NCI-H524 treated with DMSO at 0.1 percent for 48 hours (cell line): ENCODE measurements around the gene C4A.
"Not testable (repeated sequence)": the region's sequence is repeated elsewhere in the genome, so short reads cannot be mapped to it uniquely, and the experiment has no call there.

Experiments used
- DNase-seq: peaks from one replicate; lab custom pipeline; 2025; lab: John Stamatoyannopoulos, UW

Gene C4A

DNA sequence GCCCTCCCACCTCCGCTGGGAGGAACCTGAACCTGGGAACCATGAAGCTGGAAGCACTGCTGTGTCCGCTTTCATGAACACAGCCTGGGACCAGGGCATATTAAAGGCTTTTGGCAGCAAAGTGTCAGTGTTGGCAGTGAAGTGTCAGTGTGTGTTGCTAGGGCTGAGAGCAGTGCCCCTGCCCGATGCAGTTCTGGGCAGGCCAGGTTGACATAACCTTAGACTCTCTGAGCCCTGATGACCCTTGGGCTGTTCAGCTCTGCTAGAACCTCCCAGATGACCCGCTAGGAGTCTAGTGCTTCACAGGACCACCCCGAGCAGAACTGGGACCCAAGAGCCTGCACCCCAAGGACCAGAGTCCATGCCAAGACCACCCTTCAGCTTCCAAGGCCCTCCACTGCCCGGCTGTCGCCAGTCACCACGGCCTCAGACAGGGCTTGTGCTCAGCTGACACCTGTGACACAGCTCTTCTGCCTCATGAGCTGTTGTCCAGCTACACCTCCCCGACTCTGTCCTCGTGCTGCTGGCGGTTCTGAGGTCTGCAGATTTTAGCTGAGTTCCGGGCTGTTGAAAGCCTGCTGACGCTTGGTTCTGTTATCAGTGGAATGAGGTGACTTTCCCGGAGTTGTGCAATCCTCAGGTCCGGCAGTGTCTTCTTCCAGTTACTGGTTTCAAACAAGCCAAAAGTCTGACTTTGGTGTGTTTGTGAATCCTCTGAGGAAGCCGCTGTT lies 53.6 kb downstream of the C4A start:
- DNase-seq: not testable (repeated sequence)

DNA sequence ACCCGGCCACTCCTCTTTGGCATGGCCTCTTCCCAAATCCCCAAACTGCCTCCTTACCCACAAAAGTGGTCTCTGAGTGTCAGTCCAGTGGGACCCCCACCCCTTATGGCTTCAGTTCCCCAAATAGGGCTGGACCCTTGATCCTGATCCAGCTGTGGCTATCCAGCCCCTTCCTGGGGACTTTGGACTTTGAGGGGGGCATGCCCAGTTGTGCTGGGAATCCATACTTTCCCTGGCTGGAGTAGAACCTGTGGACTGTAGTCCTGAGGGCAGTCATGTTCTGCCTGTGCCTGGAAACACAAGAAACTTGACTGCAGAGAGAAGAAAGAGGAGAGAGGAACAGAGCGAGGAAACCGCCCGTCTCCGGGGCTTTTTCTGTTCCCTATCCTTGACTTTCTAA lies 55.3 kb downstream of the C4A start:
- DNase-seq: not testable (repeated sequence)

DNA sequence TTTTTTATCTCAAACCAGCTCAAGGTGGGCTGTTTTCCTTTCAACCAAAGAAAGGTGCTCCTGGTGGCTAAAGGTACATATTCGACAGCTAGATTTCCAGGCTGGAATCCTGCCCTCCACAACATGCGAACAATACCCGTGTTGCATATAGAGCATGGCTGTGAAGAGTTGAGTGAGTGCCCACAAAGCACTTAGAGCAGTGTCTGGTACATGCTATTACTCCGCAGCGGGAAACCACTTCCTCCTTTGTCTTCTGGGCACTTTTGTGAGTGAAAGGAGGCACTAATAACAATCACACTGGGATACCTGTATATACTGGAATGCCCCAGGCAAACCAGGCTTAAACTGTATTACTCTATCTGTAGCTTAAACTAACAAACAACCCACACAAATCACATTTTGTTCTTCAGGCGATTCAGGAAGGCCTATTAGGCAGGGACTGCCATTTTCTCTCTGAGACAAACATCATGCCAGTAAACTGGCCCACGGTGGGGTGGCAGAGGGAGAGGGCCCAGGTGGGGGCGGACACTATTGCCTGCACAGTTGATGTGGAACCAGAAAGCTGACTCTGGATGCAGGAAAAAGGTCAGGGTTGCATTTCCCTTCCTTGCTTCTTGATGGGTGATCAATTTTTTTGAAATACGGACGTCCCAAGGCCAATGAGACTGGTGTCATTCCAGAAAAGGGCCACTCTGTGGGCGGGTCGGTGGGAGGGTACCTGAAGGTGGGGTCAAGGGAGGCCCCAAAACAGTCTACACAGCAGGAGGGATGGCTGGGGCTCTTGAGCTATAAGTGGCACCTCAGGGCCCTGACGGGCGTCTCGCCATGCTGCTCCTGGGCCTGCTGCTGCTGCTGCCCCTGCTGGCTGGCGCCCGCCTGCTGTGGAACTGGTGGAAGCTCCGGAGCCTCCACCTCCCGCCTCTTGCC lies 56.0 kb downstream of the C4A start, which contains the start of gene CYP21A2:
Gene CYP21A2 (plus strand): TSS at position 818 of the 927 bp plus-strand sequence. CDS start 8 bp downstream, at position 826.
- not testable (repeated sequence) for DNase-seq

DNA sequence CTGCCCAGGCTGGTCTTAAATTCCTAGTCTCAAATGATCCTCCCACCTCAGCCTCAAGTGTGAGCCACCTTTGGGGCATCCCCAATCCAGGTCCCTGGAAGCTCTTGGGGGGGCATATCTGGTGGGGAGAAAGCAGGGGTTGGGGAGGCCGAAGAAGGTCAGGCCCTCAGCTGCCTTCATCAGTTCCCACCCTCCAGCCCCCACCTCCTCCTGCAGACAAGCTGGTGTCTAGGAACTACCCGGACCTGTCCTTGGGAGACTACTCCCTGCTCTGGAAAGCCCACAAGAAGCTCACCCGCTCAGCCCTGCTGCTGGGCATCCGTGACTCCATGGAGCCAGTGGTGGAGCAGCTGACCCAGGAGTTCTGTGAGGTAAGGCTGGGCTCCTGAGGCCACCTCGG lies 57.0 kb downstream of the C4A start:
- DNase-seq: not testable (repeated sequence)

DNA sequence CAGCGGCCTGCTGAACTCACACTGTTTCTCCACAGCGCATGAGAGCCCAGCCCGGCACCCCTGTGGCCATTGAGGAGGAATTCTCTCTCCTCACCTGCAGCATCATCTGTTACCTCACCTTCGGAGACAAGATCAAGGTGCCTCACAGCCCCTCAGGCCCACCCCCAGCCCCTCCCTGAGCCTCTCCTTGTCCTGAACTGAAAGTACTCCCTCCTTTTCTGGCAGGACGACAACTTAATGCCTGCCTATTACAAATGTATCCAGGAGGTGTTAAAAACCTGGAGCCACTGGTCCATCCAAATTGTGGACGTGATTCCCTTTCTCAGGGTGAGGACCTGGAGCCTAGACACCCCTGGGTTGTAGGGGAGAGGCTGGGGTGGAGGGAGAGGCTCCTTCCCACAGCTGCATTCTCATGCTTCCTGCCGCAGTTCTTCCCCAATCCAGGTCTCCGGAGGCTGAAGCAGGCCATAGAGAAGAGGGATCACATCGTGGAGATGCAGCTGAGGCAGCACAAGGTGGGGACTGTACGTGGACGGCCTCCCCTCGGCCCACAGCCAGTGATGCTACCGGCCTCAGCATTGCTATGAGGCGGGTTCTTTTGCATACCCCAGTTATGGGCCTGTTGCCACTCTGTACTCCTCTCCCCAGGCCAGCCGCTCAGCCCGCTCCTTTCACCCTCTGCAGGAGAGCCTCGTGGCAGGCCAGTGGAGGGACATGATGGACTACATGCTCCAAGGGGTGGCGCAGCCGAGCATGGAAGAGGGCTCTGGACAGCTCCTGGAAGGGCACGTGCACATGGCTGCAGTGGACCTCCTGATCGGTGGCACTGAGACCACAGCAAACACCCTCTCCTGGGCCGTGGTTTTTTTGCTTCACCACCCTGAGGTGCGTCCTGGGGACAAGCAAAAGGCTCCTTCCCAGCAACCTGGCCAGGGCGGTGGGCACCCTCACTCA lies 57.7 kb downstream of the C4A start:
- DNase-seq: not testable (repeated sequence)

DNA sequence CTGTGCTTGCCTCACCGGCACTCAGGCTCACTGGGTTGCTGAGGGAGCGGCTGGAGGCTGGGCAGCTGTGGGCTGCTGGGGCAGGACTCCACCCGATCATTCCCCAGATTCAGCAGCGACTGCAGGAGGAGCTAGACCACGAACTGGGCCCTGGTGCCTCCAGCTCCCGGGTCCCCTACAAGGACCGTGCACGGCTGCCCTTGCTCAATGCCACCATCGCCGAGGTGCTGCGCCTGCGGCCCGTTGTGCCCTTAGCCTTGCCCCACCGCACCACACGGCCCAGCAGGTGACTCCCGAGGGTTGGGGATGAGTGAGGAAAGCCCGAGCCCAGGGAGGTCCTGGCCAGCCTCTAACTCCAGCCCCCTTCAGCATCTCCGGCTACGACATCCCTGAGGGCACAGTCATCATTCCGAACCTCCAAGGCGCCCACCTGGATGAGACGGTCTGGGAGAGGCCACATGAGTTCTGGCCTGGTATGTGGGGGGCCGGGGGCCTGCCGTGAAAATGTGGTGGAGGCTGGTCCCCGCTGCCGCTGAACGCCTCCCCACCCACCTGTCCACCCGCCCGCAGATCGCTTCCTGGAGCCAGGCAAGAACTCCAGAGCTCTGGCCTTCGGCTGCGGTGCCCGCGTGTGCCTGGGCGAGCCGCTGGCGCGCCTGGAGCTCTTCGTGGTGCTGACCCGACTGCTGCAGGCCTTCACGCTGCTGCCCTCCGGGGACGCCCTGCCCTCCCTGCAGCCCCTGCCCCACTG lies 58.6 kb downstream of the C4A start:
- DNase-seq: not testable (repeated sequence)

DNA sequence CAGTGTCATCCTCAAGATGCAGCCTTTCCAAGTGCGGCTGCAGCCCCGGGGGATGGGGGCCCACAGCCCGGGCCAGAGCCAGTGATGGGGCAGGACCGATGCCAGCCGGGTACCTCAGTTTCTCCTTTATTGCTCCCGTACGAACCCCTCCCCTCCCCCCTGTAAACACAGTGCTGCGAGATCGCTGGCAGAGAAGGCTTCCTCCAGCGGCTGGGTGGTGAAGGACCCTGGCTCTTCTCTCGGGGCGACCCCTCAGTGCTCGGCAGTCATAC lies 59.1 kb downstream of the C4A start:
- not testable (repeated sequence) for DNase-seq

DNA sequence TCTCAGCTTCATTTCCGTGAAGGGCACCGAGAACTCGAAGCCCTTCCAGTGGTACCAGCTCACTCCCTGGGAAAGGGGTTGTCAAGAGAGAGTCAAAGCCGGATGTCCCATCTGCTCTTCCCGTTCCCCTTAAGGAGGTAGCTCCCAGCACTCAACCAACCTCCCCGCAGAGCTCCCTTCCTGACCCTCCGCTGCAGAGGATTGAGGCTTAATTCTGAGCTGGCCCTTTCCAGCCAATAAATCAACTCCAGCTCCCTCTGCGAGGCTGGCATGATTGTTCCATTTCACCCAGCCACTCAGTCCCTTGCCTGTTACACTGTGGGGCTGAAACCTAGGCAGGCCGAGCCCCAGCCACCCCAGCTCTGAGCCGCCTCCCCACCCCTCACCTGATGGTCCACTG lies 59.5 kb downstream of the C4A start:
- not testable (repeated sequence) for DNase-seq

DNA sequence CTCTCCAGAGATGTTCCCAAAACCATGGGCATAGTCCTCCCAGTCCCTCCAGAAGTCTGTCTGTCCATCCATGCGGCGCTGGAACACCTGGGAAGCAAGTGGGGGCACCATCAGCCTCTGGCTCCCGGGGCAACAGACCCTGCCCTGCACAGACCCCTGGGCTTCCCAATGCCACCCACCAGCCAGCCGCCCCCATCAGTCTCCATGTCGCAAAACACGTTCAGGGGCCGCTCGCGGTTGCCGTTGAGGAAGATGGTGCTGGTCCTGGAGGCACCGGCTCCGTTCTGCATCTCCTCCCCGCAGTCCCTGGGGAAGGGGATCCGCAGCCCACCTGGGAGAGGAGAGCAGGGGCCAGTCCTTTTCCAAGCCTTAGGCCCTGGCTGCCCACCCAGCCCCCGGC lies 60.4 kb downstream of the C4A start:
- not testable (repeated sequence) for DNase-seq

DNA sequence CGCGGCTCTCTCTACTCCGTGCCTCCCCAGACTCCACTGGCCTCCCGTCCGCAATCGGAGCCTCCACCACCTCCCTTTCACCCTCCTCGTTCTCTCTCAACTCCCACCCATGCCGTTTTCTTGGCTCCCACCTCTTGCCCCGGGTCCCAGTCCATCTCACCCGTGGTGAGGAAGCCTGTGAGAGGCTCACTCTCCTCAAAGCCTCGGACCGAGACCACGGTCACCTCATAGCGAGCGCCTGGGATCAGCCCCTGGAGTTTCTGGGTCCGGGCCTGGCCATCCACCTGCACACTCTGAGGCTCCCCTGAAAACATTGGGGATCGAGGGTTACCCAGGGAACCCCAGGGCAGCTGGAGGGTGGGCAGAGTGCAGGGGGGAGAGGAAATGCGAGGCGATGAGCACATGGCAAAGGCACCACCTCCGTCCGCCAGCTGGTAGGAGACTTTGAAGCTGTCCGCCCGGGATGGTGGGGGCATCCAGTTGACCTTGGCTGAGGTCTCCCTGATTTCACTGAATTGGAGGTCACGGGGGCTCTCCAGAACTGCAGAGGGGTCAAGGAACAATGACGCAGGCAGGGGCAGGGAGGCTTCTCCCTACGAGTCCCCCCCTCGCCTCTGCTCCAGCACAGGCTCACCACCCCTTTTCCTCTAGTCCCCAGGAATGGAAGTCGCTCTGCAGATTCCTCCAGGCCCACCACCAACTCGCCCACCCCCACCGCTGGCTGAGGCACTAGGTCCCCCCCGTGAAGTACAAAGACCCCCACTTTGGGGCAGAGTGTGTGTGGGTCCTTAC lies 61.9 kb downstream of the C4A start:
- DNase-seq: not testable (repeated sequence)

DNA sequence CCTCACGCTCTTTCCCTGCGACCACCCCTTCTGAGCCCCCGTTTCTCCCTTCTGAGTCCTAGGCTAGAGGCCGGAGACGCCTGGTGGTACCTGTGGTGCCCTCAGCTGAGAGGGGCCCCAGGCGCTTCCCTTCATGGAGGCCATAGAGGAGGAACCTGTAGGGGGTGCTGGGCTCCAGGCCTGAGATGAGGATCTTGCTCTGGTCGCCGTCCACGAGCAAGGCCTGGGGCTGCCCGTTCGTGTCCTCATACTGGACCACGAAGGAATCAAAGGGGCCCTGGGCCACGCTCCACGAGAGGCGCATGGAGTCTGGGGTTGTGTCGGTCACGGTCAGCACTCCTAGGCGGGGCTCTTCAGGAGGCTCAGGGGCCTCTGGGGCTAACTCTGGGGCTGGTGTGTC lies 63.1 kb downstream of the C4A start:
- not testable (repeated sequence) for DNase-seq

DNA sequence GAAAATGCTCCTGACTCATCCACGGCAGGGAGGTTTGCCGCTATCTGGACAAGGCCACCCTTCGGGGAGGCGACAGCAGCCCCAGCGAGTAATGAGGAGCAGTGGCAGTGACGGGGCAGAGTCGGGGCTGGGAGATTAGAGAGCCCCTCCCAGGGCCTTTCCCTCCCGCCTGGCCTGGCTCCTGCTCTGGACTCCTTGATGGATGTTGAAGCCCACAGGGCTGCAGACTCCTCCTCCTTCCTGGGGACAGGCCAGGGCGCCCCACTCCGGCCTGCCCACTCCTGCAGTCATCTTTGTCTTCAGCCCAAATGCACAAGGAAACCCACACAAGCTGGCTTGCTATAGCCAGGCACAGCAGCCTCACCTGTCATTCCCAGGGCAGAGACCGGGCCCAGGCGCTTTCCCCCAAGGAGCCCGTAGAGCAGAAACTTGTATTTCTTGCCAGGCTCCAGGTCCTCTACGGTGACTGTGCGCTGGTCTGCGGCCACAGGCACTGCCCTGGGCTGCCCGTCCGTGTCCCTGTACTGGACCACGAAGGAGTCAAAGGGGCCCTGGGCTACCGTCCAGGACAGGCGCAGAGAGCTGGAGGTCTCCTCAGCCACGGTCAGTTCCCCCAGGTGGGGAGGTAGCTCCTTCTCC lies 64.1 kb downstream of the C4A start:
- DNase-seq: no peak

DNA sequence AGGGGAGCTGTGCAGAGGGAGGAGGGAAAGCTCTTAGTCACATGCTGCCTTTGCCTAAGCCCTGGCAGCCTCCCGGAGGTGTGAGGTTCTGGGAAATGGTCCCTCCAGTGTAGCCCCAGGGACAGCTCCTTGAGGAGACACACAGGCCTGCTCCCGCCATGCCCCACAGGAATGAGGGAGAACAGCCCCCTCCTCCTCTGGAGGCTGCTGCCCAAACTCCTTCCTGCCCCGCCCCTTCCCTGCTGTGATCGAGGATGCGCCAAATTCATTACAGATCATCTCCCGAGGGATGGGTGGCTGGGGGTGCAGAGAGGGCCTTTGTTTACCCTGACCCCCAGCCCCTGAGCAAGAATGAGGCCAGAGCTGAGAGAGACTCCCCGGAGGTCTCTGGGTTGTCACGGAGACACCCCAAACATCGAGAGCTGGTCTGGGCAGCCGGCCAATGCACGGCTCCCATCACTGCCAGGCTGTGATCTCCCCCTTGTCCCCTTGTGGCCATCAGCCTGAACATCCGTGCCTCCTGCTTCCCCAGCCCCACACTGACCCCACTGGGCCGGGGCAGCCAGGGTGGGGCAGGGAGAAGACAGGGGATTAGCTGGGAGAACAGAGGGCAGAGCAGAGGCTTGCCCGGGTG lies 64.7 kb downstream of the C4A start:
- DNase-seq: no peak

DNA sequence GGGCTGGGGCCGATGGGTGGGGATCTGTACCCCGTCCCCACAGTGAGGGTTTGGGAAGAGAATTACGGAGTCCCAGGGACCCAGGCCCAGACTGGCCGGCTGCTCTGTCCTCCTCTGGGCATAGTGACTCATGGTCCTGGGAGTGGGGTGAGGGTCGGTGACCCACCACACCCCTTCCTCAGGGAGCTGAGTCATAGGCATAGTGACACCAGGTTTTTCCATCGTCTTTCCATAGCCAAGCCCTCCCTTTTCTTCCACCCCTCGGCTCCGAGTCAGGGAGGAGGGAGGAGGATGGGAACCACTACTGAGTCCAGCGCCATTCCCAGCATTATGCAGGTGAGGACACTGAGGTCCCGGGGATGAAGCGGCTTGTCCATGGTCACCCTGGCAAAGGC lies 65.2 kb downstream of the C4A start:
- DNase-seq: no peak

DNA sequence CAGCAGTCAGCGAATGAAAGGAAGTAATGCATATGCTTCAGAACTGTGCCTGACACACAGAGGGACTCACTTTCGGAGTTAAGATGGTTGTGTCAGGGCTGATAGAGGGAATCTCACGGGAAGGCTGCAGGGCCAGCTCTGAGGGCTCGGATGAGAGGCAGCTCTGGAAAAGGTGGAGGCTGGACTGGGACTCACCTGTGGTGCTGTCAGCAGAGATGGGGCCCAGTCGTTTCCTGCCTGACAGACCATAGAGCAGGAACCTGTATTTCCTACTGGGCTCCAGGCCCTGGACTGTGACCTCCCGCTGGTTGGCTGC lies 65.6 kb downstream of the C4A start:
- no peak for DNase-seq

DNA sequence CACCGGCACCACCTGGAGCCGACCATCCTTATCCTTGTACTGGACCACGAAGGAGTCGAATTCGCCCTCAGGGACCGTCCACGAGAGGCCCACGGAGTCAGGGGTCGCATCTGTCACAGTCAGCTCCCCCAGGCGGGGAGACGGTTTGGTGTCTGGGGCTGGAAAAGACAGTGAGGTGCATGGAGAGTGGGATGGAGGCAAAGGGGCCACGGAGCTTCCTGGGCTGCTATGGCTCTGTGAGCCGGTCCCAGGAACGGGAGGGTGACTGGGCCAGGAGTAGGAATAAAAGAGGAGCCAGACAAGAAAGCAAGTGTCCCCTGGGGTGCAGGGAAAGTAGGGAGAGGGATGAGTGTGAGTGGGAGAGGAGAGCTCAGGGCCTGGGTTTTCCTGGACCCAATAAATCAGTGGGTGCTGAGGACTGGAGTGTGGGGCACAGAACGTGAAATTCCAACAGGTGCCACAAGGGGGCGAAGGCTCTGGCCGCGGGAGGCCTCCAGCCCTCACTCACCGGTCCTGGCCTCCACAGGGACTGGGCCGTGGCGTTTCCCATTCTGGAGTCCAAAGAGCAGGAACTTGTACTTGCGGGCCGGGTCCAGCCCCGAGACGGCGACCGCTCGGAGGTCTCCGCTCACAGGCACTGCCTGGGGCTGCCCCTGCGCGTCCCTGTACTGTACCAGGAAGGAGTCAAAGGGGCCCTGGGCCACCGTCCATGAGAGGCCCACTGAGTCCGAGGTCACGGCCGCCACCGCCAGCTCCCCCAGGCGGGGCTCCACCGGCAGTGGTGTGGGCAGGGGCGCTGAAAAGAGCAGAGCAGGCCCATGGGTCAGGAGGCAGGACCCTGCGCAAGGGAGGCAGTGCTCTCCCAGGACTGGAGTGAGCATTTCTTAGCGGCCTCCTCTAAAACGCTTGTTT lies 66.3 kb downstream of the C4A start:
- peak; percentile 4 for DNase-seq

DNA sequence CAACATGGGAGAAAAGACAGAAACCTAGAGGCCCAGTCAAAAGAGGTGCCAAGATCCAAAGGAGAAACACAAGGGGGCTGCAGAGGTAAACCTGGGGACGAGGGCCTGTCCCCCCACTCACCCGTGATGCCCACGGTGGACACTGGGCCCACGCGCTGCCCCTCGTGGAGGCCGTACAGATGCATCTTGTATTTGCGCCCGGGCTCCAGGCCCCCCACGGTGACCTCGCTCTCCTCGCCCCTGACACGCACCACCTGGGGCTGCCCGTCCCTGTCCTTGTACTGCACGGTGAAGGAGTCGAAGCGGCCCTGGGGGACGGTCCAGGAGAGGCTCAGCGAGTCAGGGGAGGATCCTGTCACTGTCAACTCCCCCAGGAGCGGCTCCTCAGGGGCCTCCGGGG lies 67.3 kb downstream of the C4A start:
- DNase-seq: not testable (repeated sequence)

DNA sequence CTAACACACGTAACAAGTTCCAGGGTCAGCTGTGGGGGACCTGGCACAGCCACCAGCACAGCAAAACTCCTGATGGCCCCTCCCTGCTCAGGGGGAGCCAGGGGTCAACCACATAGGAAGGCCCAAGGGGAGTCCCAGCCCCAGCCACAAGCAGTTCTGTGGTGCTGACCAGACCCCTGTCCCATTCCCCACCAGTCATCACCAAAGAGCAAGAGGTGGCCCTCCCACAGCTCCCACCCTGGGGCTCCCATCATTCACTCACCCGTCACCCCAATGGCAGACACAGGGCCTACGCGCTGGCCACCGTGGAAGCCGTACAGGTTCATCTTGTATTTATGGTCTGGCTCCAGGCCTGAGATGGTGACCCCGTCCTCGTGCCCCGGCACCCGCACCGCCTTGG lies 67.9 kb downstream of the C4A start:
- not testable (repeated sequence) for DNase-seq

DNA sequence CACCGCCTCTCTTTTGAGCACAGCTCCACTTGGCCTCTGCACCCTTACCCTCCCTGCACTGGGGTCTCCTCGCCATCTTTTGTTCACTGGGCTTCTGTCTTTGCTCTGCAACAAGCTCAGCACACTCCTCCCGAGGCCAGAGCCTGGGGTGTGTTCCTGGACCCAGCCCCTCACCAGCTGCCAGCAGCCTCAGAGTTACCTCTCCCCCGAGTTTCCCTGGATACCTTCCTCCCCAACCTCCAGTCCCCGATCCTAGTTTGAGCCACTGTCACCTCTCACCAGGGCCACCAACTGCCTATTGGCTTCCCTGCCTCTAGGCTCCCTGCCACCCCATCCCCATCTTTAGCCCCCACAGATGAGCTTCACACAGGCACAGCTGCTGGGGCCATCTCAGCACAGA lies 68.7 kb downstream of the C4A start:
- DNase-seq: no peak
